HG02678 (cell line): ENCODE measurements around the gene CUX1.

Experiments used
- ATAC-seq: cut with Tn5 transposase; IDR thresholded peaks from one replicate; pipeline ENCODE4 v1.9.1; 2021; ENCODE audit warnings: mild to moderate bottlenecking, moderate library complexity; ENCODE audit not compliant: unreplicated experiment

CUX1 gene

GRCh38 chr7:101891936-101892640 is 74.7 kb downstream of the CUX1 start:
- ATAC-seq: no peak

GRCh38 chr7:101893341-101894082 is 76.1 kb downstream of the CUX1 start:
- ATAC-seq: no peak

DNA sequence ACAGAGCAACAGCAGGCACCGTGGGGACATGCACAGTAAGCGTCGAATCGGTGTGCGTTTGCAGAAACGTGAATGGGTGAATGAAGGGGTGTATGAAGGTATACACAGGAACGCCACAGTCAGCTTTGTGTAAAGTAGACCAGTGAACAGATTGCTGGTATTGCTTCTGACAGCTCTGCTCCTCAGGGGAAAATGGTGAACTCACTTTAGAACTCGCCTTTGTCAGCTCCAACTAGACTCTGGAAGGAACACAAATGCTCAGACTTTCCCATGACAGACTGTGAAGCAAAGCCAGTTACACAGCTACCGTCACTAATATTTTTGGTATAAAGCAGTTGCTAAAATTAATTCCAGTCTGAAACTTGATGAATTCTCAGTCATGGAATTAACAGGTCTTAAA is 78.9 kb downstream of the CUX1 start:
- ATAC-seq: no peak

GRCh38 chr7:101896941-101897340 is 79.5 kb downstream of the CUX1 start:
- ATAC-seq: no peak

- no peak for ATAC-seq
Observed at GRCh38 chr7:101898106-101898505, 80.7 kb downstream of the CUX1 start.

DNA sequence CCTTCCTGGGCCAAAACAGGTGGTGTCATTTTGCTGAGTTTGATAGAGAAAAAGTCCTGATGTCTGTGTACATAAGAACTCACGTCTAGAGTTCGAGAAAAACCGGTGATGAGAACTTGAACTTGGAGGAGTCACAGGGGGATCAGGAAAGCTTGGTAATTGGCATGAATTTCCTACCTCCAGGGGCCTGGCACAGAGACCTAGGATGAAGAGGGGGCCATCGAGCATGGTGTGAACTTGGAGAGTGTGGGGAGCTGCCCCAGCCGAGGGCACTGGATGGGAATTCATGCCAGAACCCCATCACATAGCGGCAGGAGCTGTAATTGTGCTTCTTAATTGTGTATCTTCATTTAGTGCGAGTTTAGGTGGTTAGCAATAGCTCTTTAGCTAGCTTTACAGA is 82.2 kb downstream of the CUX1 start:
- ATAC-seq: no peak

DNA sequence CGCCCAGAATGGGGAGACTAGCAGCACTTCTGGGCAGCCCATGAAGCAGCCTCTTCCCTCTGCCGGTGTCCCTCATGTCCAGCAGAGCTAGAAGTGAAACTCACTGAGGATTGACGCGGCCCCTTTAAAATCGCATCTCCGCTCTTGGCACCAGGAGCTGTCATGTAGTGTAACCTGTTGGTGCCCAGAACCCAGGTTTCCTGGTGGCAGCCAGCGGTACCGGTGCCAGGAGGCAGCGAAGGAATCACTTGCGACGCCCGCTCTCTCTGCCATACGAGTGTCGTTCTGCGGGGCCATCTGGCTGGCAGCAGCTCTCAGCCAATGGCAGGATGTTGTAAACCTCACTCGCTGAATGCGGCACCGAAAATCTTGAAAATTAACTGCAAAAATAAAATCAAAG is 82.7 kb downstream of the CUX1 start:
- ATAC-seq: no peak

GRCh38 chr7:101901661-101902491 is 84.5 kb downstream of the CUX1 start:
- ATAC-seq: no peak

DNA sequence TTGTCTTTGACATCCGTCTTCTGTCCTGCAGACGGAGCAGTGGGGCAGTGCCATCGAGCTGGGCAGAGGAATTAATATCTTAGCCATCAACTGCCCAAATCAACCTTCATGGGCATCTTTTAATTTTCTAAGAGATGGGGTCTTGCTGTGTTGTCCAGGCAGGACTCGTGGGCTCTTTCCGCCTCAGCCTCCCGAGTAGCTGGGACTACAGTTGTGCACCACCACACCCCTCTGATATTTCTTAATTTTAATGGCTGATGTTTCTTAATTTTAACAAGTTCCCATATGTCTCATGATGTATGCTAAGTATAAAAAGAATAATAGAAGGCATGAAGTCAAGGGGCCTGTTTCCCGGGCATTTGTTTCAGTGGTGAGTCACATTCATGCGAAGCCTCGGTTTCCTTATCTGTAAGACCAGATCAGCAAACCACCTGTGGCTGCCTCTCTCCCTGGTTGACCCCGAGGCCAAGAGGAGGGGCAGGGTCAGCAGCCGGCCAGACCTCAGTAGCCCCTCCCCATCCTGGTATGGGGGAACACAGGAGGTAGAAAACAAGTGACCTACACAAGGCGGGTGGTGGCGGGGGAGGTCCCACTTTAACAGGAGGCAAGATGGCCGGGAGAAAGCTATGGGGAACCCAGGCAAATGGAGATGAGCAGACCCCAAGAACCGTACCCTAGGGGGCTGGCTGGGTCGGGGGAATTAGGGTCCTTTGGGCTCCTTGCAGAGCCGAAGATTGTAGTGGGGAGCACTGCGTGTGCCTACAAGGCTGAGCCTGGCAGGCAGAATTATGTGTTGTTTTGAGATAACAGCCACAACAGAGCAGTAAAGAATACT is 85.5 kb downstream of the CUX1 start:
- ATAC-seq: no peak

DNA sequence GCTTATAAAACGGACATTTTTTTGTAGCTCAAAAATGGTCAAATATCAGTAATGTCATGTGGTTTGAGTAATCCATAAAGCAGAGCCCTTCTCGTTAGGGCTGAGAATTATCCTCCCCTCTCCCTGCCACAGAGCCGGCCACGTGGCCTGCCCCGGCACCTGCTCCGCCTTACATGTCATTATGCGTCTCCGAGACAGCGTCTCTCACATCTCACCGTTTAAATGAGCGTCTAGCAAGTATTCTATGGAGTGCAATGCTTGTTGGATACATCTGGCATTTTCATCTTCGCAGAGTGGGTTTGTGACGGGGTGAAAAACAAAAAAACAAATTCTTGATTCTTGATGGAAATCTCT is 86.1 kb downstream of the CUX1 start:
- ATAC-seq: no peak

DNA sequence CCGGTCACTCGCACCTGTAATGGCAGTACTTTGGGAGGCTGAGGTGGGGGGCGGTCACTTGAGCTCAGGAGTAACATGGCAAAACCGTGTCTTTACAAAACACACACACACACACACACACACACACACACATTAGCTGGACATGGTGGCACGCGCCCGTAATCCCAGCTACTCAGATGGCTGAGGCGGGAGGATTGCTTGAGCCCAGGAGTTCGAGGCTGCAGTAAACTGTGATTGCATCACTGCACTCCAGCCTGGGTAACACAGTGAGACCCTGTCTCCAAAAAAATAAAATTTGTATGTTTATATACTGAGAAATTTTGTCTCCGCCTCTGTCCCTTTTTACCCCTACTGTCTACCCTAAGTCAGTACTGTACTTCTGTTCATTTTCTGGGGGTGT is 86.6 kb downstream of the CUX1 start:
- no peak for ATAC-seq

DNA sequence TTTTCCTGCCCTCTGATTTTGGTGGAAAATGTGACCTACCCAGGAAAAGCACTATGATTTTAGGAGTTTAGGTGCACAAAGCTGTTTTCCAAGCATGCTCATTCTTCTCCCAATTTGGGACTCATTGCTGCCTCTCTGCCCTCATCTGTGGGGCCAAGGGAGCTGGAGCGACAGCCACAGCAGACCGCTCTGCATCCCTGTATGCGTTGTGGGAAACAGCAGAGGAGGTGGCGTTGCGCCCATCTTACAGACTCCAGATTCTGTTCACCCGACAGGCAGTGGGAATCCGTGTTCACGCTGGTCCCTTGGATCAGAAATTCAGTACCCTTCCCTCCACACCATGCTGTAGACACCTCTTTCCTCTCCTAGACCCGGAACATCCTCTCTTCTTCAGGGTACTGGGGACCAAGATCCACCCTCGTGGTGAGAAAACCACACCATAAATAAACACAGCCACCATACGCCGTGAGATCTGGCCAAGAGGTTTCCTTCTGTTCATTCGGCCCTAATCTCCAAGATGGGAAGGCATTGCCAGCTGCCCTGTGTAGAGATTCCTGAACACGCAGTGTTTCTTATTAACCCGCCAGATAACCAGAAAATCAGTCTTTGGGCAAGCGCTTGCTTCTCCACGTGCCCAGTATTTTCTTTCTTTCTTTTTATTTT is 87.9 kb downstream of the CUX1 start:
- no peak for ATAC-seq

GRCh38 chr7:101906291-101907240 is 89.1 kb downstream of the CUX1 start:
- no peak for ATAC-seq

DNA sequence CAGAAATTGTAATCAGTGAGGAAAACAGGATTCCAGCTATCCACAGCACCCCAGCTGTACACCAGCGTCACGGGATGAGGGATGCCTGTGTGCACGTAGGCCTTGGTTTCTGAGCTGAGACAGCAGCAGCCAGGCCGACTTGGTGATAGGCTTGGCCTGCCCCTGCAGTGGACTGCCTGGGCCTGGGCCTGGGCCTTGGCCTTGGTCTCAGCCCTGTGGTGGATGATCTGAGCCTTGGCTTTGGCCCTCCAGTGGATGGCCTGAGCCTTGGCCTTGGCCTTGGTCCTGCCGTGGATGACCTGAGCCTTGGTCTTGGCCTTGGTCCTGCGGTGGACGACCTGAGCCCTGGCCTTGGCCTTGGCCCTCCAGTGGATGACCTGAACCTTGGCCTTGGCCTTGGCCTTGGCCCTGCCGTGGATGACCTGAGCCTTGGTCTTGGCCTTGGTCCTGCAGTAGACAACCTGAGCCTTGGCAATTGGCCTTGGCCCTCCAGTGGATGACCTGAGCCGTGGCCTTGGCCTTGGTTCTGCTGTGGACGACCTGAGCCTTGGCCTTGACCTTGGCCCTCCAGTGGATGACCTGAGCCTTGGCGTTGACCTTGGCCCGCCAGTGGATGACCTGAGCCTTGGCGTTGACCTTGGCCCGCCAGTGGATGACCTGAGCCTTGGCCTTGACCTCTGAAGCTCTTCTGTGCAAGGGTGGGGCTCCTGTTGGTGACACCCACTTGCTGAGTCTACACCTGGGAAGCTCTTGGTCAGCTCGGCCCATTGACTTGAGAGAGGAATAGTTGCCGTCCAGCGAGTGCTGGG is 93.8 kb downstream of the CUX1 start:
- ATAC-seq: no peak

DNA sequence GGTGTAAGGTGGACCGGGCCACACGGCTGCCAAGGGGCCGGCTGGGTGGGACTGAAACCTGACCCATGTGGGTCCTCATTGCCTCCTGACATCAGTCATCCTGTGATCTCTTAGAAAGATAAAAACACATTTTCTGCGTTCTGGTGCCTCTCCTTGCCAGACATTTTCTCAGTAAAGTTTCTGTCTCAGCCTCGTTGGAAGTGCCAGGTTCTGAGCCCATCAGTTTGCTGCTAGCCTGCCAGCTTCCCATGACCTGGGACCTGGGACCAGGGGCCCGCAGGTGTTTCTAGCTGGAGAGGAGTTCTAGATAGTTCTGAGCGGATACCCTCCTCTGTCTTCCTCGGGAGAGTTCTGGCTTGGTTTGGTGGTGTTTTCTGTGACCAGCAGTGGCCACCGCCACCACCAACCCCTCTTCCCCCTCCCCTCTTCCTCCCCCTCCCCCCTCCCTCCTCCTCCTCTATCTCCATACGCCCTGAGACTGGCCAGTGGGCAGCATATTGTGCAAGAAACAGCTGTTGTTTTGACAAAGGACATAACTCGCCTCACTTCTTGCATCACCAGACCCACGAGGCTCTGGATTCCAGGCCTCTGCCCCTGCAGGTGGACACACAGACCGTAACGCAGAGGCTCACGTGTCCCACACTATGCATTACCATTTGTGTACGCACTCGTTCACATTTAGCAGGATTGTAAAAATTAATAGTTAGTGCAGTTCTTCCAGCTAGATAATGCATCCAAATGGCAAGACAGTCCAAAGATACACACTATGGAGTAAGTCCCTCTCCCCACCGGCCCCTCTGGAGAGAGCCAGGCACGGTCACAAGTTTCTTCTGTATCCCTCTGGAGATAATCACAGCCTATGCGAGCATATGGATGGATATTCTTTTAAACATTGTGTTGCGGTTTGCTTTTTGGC is 94.6 kb downstream of the CUX1 start:
- ATAC-seq: no peak

GRCh38 chr7:101912716-101913110 is 95.3 kb downstream of the CUX1 start:
- ATAC-seq: no peak

GRCh38 chr7:101913247-101913721 is 95.9 kb downstream of the CUX1 start:
- no peak for ATAC-seq
